SK-MEL-5 (cell line): Measurements from ENCODE around the gene PTAFR. TPM values are rescaled to one million over a fixed set of nuclear protein-coding genes. Genes with fewer than 3 reads are reported as not detected.

Experiments
- DNase-seq: peaks from one replicate; pipeline ENCODE4 v3.0.0-alpha.2; 2016; ENCODE audit warnings: low read depth, low spot score
- in situ Hi-C: cut with HindIII; loops from 2 replicates; pipeline ENCODE4 v1.10.0; 2016; ENCODE audit warnings: low sequenced_read_pairs, high pct_unique_total_duplicates, low pct_unique_long_range_greater_than_20kb
- total RNA-seq: library from RNA; depleted of rRNA; stranded (reverse); fragments of >200 nt; shearing (Covaris generic); gene quantifications from 2 replicates; pipeline ENCODE4 v1.2.3, GENCODE V29; 2014

PTAFR gene
- total RNA-seq, 1 experiment from 2014 or later: 0.24 TPM

DNA sequence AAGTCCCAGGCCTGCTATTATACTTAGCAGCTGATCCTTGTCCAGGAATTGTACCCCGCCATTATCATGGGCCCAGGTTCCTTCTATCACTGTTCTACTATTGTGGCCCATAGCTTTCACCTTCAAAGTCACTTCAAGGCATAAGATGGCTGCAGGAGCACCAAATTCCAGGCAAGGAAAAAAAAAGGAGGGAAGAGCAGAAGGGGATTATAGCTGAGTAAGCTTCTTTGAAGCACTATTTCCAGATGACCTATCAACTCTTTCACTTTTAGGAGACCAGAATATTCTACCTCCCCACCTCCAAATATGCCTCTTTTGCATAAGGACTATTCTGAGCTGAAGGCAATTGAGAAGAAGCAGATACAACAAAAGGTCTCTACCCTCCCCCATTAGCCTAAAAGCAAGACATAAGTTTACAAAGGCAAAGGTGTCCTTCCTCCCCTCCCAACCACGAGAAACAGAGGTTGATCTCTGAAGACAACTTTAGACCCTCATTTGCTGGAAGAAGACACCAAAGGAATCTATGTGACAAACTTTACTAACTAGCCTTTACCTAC, 41.8 kb downstream of the PTAFR start:
- DNase-seq: no peak
- in situ Hi-C loops: no loop called here

DNA sequence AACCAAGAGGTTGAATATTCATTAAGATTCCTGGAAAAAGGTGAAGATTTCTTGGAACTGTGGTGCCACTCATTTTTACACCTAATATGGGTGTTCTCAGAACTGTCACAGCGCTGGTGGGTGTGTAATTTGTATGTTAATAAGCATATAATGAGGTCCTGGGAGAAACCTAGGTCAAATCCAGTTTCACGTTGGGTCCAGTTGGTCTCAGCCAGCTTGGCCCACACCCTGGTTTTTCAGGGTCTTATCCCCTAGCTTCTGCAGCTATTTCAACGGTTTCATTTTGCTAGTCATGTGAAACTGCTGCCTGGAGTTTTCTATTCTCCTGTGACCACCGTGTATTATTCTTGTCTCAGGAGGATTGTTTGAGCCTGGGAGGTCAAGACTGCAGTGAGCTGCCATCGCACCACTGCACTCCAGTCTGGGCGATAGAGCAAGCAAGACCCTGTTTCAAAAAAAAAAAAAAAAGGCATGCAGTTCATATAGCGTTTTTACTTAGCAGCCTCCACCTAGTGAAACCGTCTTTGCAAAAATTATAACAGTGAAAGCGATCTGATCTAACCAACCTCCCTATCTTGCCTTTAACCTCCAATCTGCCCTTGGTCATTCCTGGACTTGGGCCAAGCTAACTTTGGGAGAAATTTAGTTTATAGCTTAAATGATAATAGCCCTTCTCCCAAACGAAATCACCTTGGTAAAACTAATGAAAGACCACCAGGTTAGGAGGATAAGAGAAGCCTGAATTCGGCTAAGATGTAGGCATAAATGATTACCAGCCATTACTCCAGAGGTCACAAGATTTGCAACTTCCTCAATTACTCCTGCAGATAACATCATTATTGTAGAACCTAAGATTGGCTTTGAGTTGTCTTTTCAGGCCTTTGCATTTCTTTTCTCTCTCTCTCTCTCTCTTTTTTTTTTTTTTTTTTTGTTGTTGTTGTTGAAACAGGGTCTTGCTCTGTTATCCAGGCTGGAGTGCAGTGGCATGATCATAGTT, 44.0 kb downstream of the PTAFR start:
- no peak for DNase-seq
- in situ Hi-C loops: no loop called here

DNA sequence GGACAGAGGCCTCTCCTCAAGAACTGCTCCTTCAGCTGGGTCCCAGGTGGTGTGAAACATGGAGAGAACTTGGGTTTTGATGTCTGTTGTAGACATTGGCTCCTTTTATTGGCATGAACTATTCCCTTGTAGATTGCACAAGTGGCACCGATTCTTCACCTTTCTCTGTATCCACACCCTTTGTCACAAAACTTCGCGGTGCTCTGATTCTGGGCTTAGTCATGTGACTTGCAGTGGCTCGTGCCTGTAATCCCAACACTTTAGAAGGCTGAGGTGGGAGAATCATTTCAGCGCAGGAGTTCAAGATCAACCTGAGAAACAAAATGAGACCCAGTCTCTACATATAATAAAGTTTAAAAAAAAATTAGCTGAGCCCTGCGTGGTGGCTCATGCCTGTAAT, 45.6 kb downstream of the PTAFR start:
- DNase-seq: no peak
- in situ Hi-C loops: no loop called here

DNA sequence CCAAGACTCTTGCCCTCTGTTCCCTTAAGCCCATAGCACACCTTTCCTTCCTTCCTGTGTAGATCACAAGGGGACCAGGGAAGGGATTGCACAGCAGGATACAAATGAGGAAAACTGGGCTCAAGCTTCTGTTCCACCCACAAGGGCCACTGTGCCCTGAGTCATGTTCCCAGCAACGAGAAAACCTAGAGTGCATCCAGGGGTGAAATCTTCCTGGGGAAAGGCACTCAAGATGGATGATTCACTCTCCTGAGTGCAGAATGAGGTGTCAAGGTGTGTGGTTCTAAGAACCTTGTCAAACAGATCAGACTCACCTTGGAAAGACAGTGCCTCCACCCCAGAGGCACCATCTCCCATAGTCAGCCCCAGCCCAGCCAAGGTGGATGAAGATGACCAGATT, 47.3 kb downstream of the PTAFR start:
- DNase-seq: peak; percentile 37
- in situ Hi-C loops: no loop called here

DNA sequence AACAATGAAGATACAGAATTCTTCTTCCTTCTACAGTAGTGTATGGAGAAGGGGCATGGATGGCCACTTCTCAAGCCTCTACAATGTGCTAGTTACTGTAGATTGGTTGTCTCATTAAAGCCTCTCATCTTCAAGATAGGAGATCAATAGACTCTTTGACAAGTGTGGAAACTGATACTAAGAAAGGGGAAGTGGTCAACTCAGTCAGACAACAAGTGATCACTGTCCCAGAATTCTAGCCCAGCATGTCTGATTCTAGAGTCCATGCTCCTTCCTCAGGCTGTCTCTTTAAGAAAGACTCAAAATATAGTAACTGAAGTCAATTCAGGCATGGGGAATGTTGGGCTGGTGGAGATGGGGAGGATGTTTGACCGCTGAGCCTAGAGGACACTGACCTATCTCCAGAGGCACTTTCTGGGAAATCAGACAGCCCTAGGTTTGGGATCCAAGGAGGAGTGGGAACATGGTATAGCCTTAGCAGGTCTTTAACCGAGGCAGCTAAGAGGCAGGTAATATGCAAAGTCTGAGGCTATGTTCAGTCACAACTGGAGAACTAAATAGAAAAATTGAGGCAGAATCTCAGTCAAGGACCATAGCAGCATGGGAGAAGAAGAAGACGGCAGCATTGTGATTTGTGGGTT, 48.8 kb downstream of the PTAFR start:
- peak; percentile 87 for DNase-seq
- in situ Hi-C loops: no loop called here

DNA sequence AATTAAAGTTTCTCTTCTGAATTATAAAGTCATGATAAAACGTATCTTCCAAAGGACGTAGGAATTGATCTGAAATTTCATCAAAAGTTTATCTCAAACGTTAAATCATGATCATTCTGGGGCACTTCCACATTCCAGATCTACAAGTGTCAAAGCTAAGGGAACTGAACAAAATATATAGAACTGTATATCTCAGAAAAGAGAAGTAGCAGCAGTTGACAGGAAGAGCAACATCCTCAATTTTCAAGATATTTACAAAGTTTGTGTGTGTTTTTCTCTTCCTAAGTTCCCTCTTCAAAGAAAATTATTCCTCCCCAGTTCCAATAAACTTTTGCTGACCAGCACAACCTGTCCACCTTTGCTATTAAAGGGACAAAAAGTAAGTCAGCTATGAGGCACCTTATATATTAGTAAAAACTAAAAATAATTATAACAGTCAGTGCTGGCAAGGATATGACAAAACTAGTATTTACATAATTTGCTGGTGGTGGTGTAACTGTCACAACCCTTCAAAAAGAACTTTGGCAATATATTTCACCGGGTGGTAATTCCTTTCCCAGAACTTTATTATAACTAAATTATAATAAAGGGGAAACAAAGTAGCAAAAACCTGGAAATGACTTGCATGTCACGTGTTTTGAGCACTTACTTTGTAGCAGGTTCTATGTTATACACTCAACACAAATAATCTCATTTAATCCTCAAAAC, 49.6 kb downstream of the PTAFR start:
- in situ Hi-C loops: no loop called here
- DNase-seq: no peak

DNA sequence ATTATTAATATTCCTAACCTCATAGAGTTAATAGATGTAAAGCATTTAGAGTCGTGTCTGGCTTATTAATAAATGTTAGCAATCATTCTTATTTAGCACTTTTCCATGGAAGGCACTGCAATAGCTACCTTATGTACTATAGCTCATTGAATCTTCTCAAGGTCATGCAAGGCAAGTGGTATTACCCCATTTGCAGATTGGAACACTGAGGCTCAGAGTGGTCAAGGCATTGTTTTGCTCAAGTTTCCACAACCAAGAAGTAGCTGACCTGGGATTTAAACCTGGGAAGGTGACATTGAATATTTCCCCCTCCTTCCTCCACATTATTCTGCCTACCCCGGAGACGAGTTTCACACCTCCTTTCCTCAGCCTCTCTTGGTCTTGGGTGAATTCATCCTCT, 50.3 kb downstream of the PTAFR start:
- DNase-seq: no peak
- in situ Hi-C loops: no loop called here

DNA sequence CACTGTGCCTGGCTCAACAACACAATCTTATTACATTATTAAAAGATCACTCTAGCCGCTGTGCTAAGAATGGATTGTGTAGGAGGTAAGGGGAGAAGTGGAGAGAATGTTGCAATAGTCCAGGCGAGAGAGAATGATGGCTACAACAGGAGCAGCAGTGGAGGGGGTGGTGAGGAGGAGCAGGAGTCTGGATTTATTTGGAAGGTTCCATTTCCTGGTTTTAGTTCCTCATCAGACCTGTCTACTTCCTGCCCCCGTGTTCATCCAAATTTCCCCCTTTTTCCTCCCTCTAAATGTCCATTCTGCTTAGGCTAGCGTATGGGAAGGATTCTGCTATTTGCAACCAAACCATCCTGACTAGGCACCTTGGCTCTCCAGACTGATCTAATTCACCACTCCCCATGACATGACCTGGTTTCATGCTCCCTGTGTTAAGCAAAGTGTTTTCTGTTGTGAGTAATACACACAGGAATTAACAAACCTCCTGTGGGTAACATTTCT, 53.0 kb downstream of the PTAFR start:
- no peak for DNase-seq
- in situ Hi-C loops: no loop called here

DNA sequence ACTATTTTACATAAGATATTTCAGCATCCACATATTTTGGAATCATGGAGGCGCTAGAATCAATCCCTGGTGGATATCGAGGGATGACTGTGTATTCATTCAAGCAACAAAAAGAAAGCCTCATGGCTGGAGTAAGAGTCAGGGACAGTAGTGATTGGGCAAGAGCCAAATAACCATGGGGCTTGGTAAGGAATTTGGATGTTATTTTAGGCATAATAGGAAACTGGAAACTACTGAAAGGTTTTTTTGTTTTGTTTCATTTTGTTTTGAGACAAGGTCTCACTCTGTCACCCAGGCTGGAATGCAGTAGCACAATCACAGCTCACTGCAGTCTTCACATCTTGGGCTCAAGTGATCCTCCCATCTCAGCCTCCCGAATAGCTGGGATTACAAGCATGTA, 54.3 kb downstream of the PTAFR start:
- DNase-seq: peak; percentile 77

DNA sequence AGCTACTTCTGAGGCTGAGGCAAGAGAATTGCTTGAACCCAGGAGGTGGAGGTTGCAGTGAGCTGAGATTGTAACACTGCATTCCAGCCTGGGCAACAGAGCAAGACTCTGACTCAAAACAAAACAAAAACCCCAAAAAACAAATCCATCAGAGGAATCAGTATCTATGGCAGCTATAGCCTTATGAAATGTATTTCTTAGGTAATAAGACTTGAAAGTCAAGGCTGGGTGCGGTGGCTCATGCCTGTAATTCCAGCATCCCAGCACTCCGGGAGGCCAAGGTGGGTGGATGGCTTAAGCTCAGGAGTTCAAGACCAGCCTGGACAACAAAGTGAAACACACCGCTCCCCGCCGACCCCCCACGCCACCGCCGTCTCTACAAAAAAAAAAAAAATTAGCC, 56.9 kb downstream of the PTAFR start:
- no peak for DNase-seq
- in situ Hi-C loops: no loop called here

More for the DNA sequence above, 54.3 kb downstream of the PTAFR start:
- in situ Hi-C loops: no loop called here

DNA sequence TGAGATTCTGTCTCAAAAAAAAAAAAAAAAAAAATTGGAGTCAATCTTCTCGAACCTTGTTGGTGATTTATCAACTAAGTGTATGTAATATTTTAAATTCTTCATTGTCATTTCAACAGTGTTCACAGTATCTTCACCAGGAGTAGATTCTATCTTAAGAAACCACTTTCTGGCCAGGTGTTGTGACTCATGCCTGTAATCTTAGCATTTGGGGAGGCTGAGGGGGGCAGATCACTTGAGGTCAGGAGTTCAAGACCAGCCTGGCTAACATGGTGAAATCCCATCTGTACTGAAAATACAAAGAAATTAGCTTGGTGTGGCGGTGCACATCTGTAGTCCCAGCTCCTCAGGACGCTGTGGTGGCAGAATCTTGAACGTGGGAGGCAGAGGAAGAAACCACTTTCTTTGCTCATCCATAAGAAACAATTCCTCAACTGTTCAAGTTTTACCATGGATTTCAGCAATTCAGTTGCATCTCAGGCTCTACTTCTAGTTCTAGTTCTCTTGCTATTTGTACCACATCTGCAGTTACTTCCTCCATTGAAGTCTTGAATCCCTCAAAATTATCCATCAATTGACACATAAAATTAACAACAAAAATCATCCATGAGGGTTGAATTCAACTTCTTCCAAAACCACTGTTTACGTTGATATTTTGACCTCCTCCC, 57.7 kb downstream of the PTAFR start:
- in situ Hi-C loops: no loop called here
- no peak for DNase-seq

DNA sequence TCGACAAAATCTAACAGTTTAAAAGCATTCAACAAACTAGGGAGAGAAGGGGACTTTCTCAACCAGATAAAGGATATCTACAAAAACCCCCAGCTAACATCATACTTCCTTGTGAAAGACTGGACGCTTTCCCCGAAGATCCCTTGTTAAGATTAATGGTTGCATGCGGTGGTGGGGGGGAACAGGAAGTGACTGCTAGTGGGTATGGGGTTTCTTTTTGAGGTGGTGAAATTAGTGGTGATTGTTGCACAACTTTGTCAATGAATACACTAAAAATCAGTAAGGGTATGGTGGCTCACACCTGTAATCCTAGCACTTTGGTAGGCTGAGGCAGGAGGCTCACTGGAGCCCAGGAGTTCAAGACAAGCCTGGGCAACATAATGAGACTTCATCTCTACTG, 61.2 kb downstream of the PTAFR start:
- in situ Hi-C loops: no loop called here
- no peak for DNase-seq

DNA sequence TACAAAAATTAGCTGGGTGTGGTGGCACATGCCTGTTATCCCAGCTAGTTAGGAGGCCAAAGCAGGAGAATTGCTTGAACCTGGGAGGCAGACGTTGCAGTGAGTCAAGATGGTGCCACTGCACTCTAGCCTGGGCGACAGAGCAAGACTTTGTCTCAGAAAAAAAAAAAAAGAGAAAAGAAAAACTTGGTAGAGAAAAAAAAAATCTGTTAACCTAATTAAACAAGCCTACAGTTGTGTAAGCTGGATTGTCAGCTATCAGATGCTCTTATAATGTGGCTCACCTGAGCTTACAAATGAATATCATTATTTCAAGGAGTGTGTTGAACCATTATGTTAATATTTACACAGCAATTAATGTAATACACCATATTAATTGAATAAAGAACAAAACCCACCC, 61.6 kb downstream of the PTAFR start:
- in situ Hi-C loops: no loop called here
- DNase-seq: no peak

DNA sequence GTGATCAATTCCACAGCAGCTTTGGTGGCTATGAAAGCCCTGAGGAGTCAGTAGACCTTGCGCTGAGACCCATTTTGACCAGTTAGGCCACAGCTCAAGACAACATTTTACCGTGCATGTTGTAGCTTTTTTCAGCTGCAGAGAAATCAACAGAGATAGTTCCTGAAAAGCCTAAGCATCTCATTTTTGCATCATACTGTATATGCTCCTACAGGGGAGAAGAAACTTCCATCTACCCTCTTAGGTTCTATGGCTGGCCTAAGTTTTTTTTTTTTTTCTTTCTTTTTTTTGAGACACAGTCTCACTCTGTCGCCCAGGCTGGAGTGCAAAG, 63.3 kb downstream of the PTAFR start:
- DNase-seq: peak; percentile 60
- in situ Hi-C loops: no loop called here

DNA sequence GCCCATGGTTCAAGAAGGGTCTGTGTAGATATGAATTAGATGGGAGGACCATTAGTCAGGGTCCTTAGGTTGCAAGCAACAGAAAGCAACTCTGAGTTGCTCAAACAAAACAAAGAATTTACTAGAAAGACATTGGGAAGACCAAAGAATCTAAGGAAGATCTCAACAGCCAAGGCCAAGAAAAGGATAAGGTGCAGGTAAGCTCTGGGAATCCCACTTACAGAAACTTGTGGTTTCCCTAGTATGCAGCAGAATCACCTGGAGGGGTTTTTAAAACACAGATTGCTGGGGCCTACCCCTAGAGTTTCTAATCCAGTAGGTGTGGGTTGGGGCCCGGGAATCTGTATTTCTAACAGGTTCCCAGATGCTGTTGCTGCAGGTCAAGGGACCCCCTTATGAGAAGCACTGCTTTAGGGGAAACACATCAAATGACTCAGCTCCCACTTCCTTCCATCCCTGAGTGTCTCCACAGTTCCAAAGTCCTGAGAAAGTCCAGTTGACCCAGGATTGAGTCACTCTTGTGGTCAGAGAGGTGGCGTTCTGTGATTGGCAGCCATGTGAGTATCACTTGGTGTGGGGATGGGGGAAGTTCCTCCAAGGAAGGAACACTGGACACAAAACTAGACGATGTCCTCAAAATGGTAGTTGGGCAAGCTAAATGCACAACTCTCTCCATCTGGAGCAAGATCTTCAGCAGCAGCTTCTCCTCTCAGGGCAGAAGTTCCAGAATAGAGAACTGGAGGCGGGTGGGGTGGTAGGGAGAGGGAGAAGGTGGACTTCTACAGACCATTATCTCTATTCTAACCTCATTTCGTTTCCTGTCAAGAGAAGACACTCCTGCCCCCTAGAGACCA, 63.9 kb downstream of the PTAFR start:
- DNase-seq: no peak
- in situ Hi-C loops: no loop called here

DNA sequence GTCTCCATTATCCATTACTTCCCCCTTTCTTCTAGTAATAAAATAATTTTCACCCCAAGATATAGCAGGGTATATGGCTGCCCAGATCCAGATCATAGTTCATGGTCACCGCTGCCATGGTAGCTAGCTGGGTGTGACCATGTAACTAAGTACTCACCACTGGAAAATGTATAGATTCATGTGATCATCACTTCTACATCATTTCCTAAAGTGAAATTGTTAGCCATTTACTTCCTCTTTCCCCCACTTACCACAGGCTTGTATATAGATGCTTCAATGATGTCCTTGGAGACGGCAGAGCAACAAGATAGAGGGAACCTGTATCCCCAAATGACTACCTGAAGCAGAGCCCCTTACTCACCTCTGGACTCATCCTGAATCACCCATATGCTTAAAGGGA, 65.3 kb downstream of the PTAFR start:
- in situ Hi-C loops: no loop called here
- no peak for DNase-seq

DNA sequence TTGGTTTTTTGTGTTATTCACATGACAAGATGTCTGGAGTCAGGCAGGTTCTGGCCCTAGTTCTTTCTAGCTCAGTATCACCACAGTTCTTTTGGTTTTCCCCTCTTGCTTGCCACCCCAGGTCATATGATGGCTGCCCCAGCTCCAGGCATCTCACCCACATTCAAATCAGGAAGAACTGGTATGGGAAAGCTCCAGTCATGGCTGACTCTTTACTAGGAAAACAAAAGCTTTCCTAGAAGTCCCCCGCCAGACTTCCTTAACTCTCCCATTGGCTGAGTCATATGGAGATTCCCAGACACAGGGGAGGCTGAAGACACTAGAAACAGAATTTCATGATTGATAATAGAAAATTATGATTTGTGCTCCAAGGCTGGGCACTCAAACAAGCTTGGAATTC, 65.9 kb downstream of the PTAFR start:
- no peak for DNase-seq
- in situ Hi-C loops: no loop called here
